Astrocyte (in vitro differentiated cells and primary cell): ENCODE measurements around the gene ITGB3. TPM values are rescaled to one million over a fixed set of nuclear protein-coding genes. Genes with fewer than 3 reads are reported as not detected.

Source experiments
- DNase-seq: peaks from one replicate; pipeline ENCODE4 v3.0.0-alpha.2; 2010; ENCODE audit warnings: low read depth
- FAIRE-seq: peaks from 2 replicates; lab custom pipeline; 2011; peaks lifted over from hg19 to GRCh38; lab: Jason Lieb, UNC
- H2AFZ ChIP-seq: 2 replicates; pipeline ENCODE4 v1.6.0; 2012; ENCODE audit warnings: low read depth, low read length, inconsistent platforms
- H3K27ac ChIP-seq: 2 replicates; pipeline ENCODE4 v1.5.1; 2011; ENCODE audit warnings: low read depth, low read length, inconsistent platforms
- H3K27me3 ChIP-seq: 2 replicates; pipeline ENCODE4 v1.6.0; 2011; ENCODE audit warnings: low read length, inconsistent platforms; ENCODE audit not compliant: insufficient read depth
- H3K36me3 ChIP-seq: 2 replicates; pipeline ENCODE4 v1.5.1; 2011; ENCODE audit warnings: low read length, inconsistent platforms; ENCODE audit not compliant: insufficient read depth
- H3K4me1 ChIP-seq: 2 replicates; pipeline ENCODE4 v1.5.1; 2011; ENCODE audit warnings: low read length, inconsistent platforms; ENCODE audit not compliant: insufficient read depth
- H3K4me2 ChIP-seq: 2 replicates; pipeline ENCODE4 v1.6.0; 2012; ENCODE audit warnings: low read length, inconsistent platforms
- H3K4me3 ChIP-seq: 2 replicates; pipeline ENCODE4 v1.5.1; 2011; ENCODE audit warnings: low read depth, mild to moderate bottlenecking, low read length, inconsistent platforms; ENCODE audit not compliant: insufficient read depth
- H3K79me2 ChIP-seq: 2 replicates; pipeline ENCODE4 v1.6.0; 2012; ENCODE audit warnings: mild to moderate bottlenecking, low read length, inconsistent platforms; ENCODE audit not compliant: insufficient read depth
- H3K9ac ChIP-seq: 2 replicates; pipeline ENCODE4 v1.6.0; 2012; ENCODE audit warnings: mild to moderate bottlenecking, low read length, inconsistent platforms
- H3K9me3 ChIP-seq: 2 replicates; pipeline ENCODE4 v1.5.1; 2012; ENCODE audit warnings: low read depth, mild to moderate bottlenecking, low read length, inconsistent platforms; ENCODE audit not compliant: insufficient read depth
- H4K20me1 ChIP-seq: 2 replicates; pipeline ENCODE4 v1.6.0; 2012; ENCODE audit warnings: low read length, inconsistent platforms; ENCODE audit not compliant: insufficient read depth
- H3K27ac Mint-ChIP-seq: one replicate; pipeline ENCODE4 v1.8.0; 2021; ENCODE audit warnings: mild to moderate bottlenecking, mixed read lengths; ENCODE audit not compliant: unreplicated experiment
- H3K27me3 Mint-ChIP-seq: one replicate; pipeline ENCODE4 v1.8.0; 2021; ENCODE audit warnings: low read depth, mixed read lengths; ENCODE audit not compliant: unreplicated experiment
- H3K36me3 Mint-ChIP-seq: one replicate; pipeline ENCODE4 v1.8.0; 2021; ENCODE audit warnings: low read depth, mixed read lengths; ENCODE audit not compliant: unreplicated experiment
- H3K4me1 Mint-ChIP-seq: one replicate; pipeline ENCODE4 v1.8.0; 2021; ENCODE audit warnings: low read depth, mixed read lengths; ENCODE audit not compliant: unreplicated experiment
- H3K4me3 Mint-ChIP-seq: one replicate; pipeline ENCODE4 v1.8.0; 2021; ENCODE audit warnings: mild to moderate bottlenecking, moderate library complexity, mixed read lengths; ENCODE audit not compliant: unreplicated experiment
- H3K9me3 Mint-ChIP-seq: one replicate; pipeline ENCODE4 v1.8.0; 2021; ENCODE audit warnings: mild to moderate bottlenecking, mixed read lengths; ENCODE audit not compliant: unreplicated experiment
- CTCF ChIP-seq: IDR thresholded peaks from 2 replicates; pipeline ENCODE4 v1.5.1; 2011; ENCODE audit warnings: low read depth, mild to moderate bottlenecking, inconsistent platforms, low read length, moderate library complexity; ENCODE audit not compliant: insufficient read depth
- EZH2 ChIP-seq: IDR thresholded peaks from 2 replicates; pipeline ENCODE4 v1.6.1; 2012; ENCODE audit warnings: mild to moderate bottlenecking, low read length, inconsistent platforms; ENCODE audit not compliant: insufficient read depth
- total RNA-seq: library from RNA; stranded (reverse); gene quantifications from 2 replicates; pipeline ENCODE4 v1.2.1, GENCODE V29; 2021

ITGB3 gene
- total RNA-seq, 1 donor from 2014 or later: 44.0 TPM

DNA sequence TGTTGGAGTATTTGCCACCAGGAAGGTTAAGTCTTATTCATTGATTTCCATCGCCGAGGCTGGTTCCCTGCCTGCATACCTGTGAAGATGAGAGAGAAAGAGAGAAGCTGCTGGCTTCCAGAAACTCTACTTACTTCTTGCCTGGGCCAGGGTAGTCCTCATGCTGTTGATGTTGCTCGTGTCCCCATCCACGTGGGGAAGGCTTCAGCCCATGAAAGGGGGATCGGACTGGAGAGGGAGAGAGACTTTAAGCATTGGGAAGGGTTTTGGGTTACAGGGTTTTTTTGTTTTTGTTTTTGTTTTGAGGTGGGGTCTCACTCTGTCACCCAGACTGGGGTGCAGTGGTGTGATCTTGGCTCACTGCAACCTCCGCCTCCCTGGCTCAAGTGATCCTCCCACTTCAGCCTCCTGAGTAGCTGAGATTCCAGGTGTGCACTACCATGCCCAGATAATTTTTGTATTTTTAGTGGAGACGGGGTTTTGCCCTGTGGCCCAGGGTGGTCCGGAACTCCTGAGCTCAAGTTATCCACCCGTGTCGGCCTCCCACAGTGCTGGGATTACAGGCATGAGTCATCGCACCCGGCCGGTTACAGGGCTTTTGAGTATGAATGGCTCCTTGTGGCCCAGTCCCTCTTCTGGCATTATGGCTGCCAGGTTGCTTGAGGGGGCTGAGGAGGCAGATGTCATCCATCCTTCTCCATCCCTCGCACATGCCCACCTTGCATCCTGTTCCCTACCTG is 26.6 kb downstream of the ITGB3 start:
- H3K9ac ChIP-seq: peak overlapping the region; percentile 82
- no peak for FAIRE-seq

GRCh38 chr17:47281216-47281615 is 27.6 kb downstream of the ITGB3 start:
- no peak overlapping the region for H3K9ac ChIP-seq
- H3K9me3 ChIP-seq: no peaks in the 10 kb centered on the region
- Mint-ChIP-seq H3K4me1 (peaks cover 45% of the 10 kb centered on the region), H3K27ac (peak overlapping the region; percentile 100), H3K27me3 (peaks cover 2% of the 10 kb centered on the region), H3K4me3 (no peak overlapping the region), H3K36me3 (peaks cover 31% of the 10 kb centered on the region), H3K9me3 (peaks cover 2% of the 10 kb centered on the region)
- no peaks in the 10 kb centered on the region for H3K79me2 ChIP-seq
- no peak overlapping the region for H3K4me3 ChIP-seq
- no peak for DNase-seq
- no peak for FAIRE-seq
- H3K4me2 ChIP-seq: no peak overlapping the region
- no peaks in the 10 kb centered on the region for H3K27me3 ChIP-seq
- TF ChIP-seq EZH2: no peak
- H3K27ac ChIP-seq: no peak overlapping the region
- peaks cover 38% of the 10 kb centered on the region for H3K4me1 ChIP-seq
- no peaks in the 10 kb centered on the region for H4K20me1 ChIP-seq
- H3K36me3 ChIP-seq: no peaks in the 10 kb centered on the region
- H2AFZ ChIP-seq: no peak overlapping the region

More for the DNA sequence above, 26.6 kb downstream of the ITGB3 start:
- no peaks in the 10 kb centered on the region for H4K20me1 ChIP-seq
- no peak for TF ChIP-seq CTCF
- Mint-ChIP-seq H3K4me1 (peaks cover 55% of the 10 kb centered on the region), H3K36me3 (peaks cover 27% of the 10 kb centered on the region), H3K27me3 (peaks cover 2% of the 10 kb centered on the region), H3K27ac (peak overlapping the region; percentile 100), H3K9me3 (peaks cover 3% of the 10 kb centered on the region), H3K4me3 (peak overlapping the region; percentile 66)
- peaks cover 48% of the 10 kb centered on the region for H3K4me1 ChIP-seq
- H3K27ac ChIP-seq: peak overlapping the region; percentile 95
- no peaks in the 10 kb centered on the region for H3K27me3 ChIP-seq
- no peak overlapping the region for H3K4me3 ChIP-seq
- no peaks in the 10 kb centered on the region for H3K79me2 ChIP-seq
- no peaks in the 10 kb centered on the region for H3K9me3 ChIP-seq
- H3K4me2 ChIP-seq: peak overlapping the region; percentile 63
- H3K36me3 ChIP-seq: no peaks in the 10 kb centered on the region
- no peak overlapping the region for H2AFZ ChIP-seq
- DNase-seq: no peak

- Mint-ChIP-seq H3K4me1 (peaks cover 22% of the 10 kb centered on the region), H3K27me3 (peaks cover 2% of the 10 kb centered on the region), H3K36me3 (peaks cover 49% of the 10 kb centered on the region), H3K9me3 (peaks cover 2% of the 10 kb centered on the region), H3K27ac (no peak overlapping the region), H3K4me3 (no peak overlapping the region)
- TF ChIP-seq CTCF: no peak
- TF ChIP-seq EZH2: no peak
- FAIRE-seq (no peak), DNase-seq (no peak)
- Histone ChIP-seq H3K4me1 (peaks cover 17% of the 10 kb centered on the region), H3K27ac (no peak overlapping the region), H3K79me2 (no peaks in the 10 kb centered on the region), H4K20me1 (no peaks in the 10 kb centered on the region), H3K4me3 (no peak overlapping the region), H2AFZ (no peak overlapping the region), H3K27me3 (no peaks in the 10 kb centered on the region), H3K9ac (no peak overlapping the region), H3K36me3 (no peaks in the 10 kb centered on the region), H3K4me2 (no peak overlapping the region), H3K9me3 (no peaks in the 10 kb centered on the region)
Observed at GRCh38 chr17:47285003-47285402, 31.4 kb downstream of the ITGB3 start.
